Subcutaneous abdominal adipose tissue (tissue), 5 donors: ENCODE results near the gene FAM83B.
"Not testable (repeated sequence)": the region's sequence is repeated elsewhere in the genome, so short reads cannot be mapped to it uniquely, and the experiment has no call there.

Experiments used
- H3K27ac ChIP-seq: one replicate; pipeline ENCODE4 v1.7.0; 2013; ENCODE audit warnings: low read depth, mild to moderate bottlenecking, inconsistent platforms, low read length, moderate library complexity
- H3K27me3 ChIP-seq, 5 donors: one replicate each; pipeline ENCODE4 v1.7.0; 2013; ENCODE audit warnings: low read length in 5 of 5, inconsistent platforms in 1 of 5; ENCODE audit not compliant: control insufficient read depth in 5 of 5, insufficient read depth in 4 of 5
- H3K36me3 ChIP-seq, 5 donors: one replicate each; pipeline ENCODE4 v1.7.0; 2013; ENCODE audit warnings: low read length in 5 of 5; ENCODE audit not compliant: control insufficient read depth in 5 of 5, insufficient read depth in 5 of 5
- H3K4me1 ChIP-seq, 5 donors: one replicate each; pipeline ENCODE4 v1.7.0; 2013; ENCODE audit warnings: low read length in 5 of 5, mild to moderate bottlenecking in 3 of 5, moderate library complexity in 1 of 5; ENCODE audit not compliant: control insufficient read depth in 5 of 5, insufficient read depth in 5 of 5
- H3K4me3 ChIP-seq, 5 donors: one replicate each; pipeline ENCODE4 v1.7.0; 2013; ENCODE audit warnings: low read length in 5 of 5, low read depth in 1 of 5
- H3K9ac ChIP-seq, 5 donors: one replicate each; pipeline ENCODE4 v1.7.0; 2013; ENCODE audit warnings: low read length in 5 of 5, mild to moderate bottlenecking in 4 of 5, moderate library complexity in 3 of 5
- H3K9me3 ChIP-seq, 5 donors: one replicate each; pipeline ENCODE4 v1.7.0; 2013; ENCODE audit warnings: low read length in 5 of 5; ENCODE audit not compliant: control insufficient read depth in 5 of 5
- donor health status: healthy.
- donor health status: healthy.
- donor health status: healthy.
- donor health status: healthy.
- donor health status: healthy.

FAM83B gene

DNA sequence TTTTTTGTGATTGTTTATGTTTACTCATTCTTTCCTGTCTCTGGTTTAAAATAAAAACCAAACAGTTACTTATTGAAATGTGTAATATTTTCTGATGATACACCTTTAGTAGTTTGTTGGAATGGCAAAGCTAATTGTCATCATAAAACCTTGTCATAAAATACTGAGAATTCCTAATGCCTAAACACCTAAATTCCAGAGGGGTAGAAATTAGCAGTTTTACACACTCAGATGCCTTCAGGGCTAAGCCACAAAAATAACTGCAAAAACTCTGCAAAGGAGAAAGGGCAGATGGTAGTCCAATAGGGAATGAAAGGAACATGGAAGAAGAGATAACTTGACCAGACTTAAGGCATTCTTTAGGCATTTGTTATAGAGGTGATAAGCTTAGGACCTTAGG is 30.3 kb downstream of the FAM83B start:
- H3K9ac ChIP-seq: no peak overlapping the region

DNA sequence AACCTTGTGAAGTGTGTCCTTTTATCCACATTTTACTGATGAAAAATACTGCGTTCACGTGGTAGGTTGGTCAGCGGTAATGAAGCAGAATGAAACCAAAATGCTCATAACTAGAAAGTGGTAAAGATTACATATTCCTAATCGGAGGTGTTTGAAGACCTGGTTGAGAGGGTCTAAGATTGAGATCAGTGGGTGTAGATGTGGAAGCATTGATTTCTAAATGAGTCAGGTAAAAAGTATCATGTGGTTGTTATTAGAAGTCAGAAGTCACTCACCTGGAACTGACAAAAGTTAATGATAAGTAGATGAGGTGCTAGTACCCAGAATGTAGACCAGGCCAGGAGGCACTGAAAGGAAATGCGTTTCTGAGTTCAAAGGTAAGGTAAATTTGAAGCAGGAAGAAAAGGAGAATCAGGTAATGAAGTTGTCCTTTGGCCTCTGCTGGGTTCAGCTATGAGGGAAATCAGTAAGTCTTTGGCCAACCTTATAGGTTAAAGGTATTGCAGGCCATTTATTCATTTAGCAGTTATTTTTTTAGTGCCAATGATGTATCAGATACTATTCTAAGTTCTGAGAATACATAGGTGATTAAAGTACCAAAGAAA is 31.2 kb downstream of the FAM83B start:
- Histone ChIP-seq H3K9ac (no peak overlapping the region), H3K36me3 (no peaks in the 10 kb centered on the region), H3K9me3 (no peaks in the 10 kb centered on the region), H3K4me1 (no peaks in the 10 kb centered on the region), H3K4me3 (no peak overlapping the region), H3K27ac (no peak overlapping the region), H3K27me3 (no peaks in the 10 kb centered on the region)

More for the DNA sequence above, 30.3 kb downstream of the FAM83B start:
- no peak overlapping the region for H3K4me3 ChIP-seq
- no peaks in the 10 kb centered on the region for H3K27me3 ChIP-seq
- H3K27ac ChIP-seq: no peak overlapping the region
- H3K9me3 ChIP-seq: no peaks in the 10 kb centered on the region
- H3K36me3 ChIP-seq: no peaks in the 10 kb centered on the region
- no peaks in the 10 kb centered on the region for H3K4me1 ChIP-seq

DNA sequence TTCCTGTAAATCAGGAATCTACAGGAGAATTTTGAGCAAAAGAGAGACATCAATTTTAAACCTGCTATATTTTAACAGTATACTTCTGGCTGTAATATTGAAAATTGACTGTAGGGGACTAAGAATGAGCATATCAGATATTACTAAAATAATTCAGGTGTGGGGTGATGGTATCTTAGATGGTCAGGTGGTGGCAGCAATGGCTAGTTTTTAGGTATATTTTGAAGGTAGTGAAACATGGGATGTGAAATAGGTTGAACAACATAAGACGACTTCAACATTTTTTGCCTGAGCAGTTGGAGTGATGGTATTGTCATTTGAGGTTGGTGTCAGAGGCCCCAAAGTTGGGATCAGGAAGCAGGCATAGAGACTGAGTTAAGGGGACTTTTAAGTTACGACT is 32.1 kb downstream of the FAM83B start:
- Histone ChIP-seq H3K27ac (no peak overlapping the region), H3K27me3 (no peaks in the 10 kb centered on the region), H3K9ac (no peak overlapping the region)

DNA sequence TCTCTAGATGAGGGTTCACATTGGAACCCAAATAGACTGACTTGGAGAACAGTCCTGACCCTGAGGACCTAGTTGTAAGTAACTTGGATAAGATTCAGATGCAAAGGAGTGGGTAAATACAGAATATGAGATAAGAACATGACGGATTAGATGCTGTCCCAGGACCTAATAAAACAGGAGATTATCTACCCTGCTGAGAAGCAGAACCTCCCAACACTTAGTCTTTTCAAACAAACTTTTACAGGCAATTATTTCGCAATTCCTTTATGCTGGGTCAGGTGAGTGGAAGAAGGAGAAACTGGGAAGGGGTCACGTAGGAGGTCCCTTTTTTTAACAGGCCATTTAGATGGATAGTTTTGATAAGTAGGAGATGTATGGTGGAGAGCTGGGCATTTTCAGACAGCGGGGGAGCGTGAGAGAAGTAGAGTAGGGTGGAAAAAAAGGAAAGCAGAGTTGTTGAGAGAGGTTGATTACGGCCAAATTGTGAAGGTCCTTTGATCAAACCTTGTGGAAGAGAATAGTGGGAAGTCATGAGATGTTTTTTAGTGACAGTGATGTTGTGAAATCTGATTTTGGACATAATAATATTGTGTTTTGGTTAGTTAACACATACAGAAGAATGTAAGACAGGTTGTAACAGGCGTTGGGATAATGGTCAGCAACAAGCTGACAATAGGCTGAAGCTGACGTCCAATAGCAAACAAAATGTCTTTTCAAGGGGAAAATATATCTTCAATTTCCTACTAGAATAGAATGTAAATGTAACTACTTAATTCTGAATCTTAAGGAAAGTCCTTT is 32.8 kb downstream of the FAM83B start:
- Histone ChIP-seq H3K9me3 (no peaks in the 10 kb centered on the region), H3K27me3 (no peaks in the 10 kb centered on the region), H3K4me1 (no peaks in the 10 kb centered on the region), H3K36me3 (no peaks in the 10 kb centered on the region), H3K4me3 (no peak overlapping the region), H3K9ac (no peak overlapping the region), H3K27ac (no peak overlapping the region)

More for the DNA sequence above, 32.1 kb downstream of the FAM83B start:
- Histone ChIP-seq H3K36me3 (no peaks in the 10 kb centered on the region), H3K4me3 (no peak overlapping the region), H3K4me1 (no peaks in the 10 kb centered on the region), H3K9me3 (no peaks in the 10 kb centered on the region)

DNA sequence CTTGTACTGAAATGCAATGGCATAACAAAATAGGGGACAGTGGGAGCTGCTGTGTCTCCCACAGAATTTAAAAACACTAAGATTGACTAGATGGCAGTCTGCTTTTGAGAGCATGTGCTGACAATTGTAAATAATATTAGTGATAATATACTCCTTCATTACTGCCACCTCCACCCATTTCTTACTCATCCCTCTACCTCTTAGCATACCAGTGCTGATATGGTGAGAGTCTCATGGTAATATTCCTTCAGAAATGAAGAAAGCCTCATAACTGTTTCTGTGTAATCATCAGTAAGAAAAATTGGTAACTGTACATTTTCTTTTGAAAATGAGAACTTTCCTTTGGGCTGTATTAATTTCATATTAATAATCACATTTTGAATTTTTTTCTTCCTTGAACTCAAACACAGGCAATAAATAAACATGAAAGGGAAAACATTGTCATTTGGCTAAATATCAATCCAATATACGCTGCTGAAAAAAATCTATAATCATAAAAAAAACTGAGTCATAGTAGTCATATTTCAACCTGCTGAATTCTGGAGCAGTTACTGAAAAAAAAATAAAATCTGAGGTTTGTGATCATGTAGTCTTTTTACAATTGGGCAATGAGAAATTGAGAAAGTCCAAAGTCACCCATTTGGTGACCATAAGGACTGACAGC is 34.6 kb downstream of the FAM83B start:
- Histone ChIP-seq H3K9ac (no peak overlapping the region), H3K4me1 (no peaks in the 10 kb centered on the region), H3K27ac (no peak overlapping the region), H3K4me3 (no peak overlapping the region), H3K36me3 (no peaks in the 10 kb centered on the region), H3K27me3 (no peaks in the 10 kb centered on the region), H3K9me3 (no peaks in the 10 kb centered on the region)

DNA sequence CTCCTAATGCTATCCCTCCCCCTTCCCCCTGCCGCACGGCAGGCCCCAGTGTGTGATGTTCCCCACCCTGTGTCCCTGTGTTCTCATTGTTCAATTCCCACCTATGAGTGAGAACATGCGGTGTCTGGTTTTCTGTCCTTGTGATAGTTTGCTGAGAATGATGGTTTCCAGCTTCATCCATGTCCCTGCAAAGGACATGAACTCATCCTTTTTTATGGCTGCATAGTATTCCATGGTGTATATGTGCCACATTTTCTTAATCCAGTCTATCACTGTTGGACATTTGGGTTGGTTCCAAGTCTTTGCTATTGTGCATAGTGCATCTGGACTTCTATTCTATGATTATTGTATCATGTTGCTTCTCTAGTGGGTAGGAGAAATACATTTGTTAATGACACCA is 35.3 kb downstream of the FAM83B start:
- not testable (repeated sequence) for H3K27me3 ChIP-seq, H3K4me1 ChIP-seq, H3K36me3 ChIP-seq, H3K27ac ChIP-seq, H3K4me3 ChIP-seq, H3K9ac ChIP-seq, H3K9me3 ChIP-seq

DNA sequence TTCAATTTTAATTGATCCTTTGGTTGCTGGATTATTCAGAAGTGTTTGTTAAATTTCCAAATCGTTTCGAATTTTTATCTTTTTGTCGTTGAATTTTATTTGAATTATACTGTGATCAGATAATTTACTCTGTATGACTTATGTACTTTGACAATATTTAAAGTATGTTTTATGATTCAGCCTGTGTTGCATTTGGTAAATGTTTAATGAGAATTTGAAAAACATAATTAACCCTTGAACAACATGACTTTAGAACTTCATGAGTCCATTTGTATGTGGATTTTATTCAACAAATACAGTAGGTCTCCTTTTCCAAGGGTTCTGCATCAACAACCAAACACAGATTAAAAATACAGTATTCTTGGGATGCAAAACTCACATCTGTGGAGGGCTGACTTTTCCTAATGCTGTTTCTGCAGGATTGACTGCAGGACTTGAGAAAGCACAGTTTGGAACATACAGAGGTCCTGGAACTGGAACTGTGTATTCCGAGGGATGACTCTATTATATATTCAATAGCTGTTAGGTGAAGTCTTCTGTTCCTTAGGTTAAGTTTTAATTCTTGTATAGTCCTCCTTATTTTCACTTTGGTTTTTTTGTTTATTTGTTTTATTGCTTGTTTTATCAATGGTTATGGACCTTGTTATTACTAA is 40.5 kb downstream of the FAM83B start:
- Histone ChIP-seq H3K4me3 (no peak overlapping the region), H3K27ac (no peak overlapping the region), H3K4me1 (no peaks in the 10 kb centered on the region), H3K36me3 (no peaks in the 10 kb centered on the region), H3K9ac (no peak overlapping the region), H3K9me3 (no peaks in the 10 kb centered on the region), H3K27me3 (no peaks in the 10 kb centered on the region)

DNA sequence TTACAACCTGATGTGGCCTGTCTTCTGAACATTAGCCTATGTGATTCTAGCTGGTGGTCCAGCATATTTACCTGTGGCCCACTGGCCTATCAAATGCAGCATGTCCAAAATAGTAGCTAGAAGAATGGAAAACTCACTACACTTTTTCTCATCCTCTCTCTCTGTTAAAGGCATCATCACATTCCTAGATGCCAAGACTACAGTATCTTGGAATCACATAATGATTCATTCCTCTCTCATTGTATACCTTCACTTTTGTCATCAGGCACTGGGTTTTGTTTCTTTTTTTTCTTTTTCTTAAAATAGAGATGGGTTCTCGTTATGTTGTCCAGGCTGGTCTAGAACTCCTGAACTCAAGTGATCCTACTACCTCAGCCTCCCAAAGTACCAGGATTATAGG is 45.0 kb downstream of the FAM83B start:
- Histone ChIP-seq H3K27me3 (no peaks in the 10 kb centered on the region), H3K4me3 (no peak overlapping the region), H3K9ac (no peak overlapping the region), H3K27ac (no peak overlapping the region), H3K36me3 (no peaks in the 10 kb centered on the region), H3K9me3 (no peaks in the 10 kb centered on the region), H3K4me1 (no peaks in the 10 kb centered on the region)

DNA sequence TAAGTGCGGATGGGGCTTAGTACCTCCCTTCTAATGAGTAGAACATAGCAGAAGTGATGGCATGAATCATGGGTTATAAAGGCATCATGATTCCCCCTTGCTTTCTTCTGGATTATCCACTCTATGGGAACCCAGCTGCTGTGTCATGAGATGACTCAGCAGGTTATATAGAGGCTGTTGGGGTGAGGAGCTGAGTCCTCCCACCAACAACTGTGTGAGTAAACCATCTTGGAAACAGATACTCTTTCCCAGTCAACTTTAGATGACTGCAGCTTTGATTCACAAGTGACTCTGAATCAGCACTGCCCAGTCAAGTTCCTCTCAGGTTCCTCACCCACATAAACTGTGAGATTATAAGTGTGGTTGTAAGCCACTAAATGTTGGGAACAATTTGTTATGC is 46.3 kb downstream of the FAM83B start:
- Histone ChIP-seq H3K27me3 (no peaks in the 10 kb centered on the region), H3K27ac (no peak overlapping the region), H3K4me3 (no peak overlapping the region), H3K9ac (no peak overlapping the region), H3K36me3 (no peaks in the 10 kb centered on the region), H3K9me3 (no peaks in the 10 kb centered on the region), H3K4me1 (no peaks in the 10 kb centered on the region)

DNA sequence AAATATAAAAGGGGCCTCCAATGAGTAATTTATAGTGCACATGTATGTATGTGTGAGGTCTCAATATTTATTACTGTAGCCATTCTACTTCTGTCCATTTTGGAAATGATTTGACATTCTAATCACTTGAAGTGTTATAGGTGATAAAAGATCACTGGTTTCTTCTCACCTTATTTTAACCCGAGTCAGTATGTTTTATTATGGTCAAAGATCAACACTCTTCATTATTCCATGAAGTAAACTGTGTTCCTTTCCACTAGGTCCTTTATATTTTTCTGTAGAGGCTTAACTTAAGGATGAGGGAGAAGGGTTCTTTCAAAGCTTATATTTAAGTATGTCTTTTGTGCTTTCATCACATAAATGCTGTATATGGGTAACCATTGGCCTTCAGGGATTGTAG is 47.2 kb downstream of the FAM83B start:
- Histone ChIP-seq H3K27me3 (no peaks in the 10 kb centered on the region), H3K9ac (no peak overlapping the region), H3K9me3 (no peaks in the 10 kb centered on the region), H3K27ac (no peak overlapping the region), H3K4me3 (no peak overlapping the region), H3K4me1 (no peaks in the 10 kb centered on the region), H3K36me3 (no peaks in the 10 kb centered on the region)
